Mammary epithelial cell (primary cell): ENCODE measurements around the gene COL6A1.

Source experiments
- CTCF ChIP-seq, 2 donors: IDR thresholded peaks in 1 of 2; conservative IDR thresholded peaks in 1 of 2; 2 replicates each; pipeline ENCODE4 v1.5.1; 2011 to 2012; ENCODE audit warnings: inconsistent platforms in 2 of 2, low read length in 2 of 2, mild to moderate bottlenecking in 2 of 2, control low read depth in 1 of 2, low read depth in 1 of 2; ENCODE audit not compliant: insufficient read depth in 1 of 2; ENCODE audit errors: extremely low read depth in 1 of 2
- EZH2 ChIP-seq: IDR thresholded peaks from 2 replicates; pipeline ENCODE4 v1.6.1; 2012; ENCODE audit warnings: low read length, inconsistent platforms, borderline replicate concordance

GRCh38 chr21:45957981-45958600 is 23.5 kb upstream of the COL6A1 start:
- TF ChIP-seq CTCF (conservative IDR thresholded peaks at IDR 0.05 in 1 of 2, IDR thresholded peaks at IDR 0.05 in 1 of 2; ENCODE audit: extremely low read depth in 1 of 2, insufficient read depth in 1 of 2, low read depth in 1 of 2, low read length in 2 of 2) (no peak), EZH2 (no peak)
